Measurements from ENCODE around the gene PDX1. TPM values are rescaled to one million over a fixed set of nuclear protein-coding genes. Genes with fewer than 3 reads are reported as not detected.

The PDX1 gene
- total RNA-seq, 2 donors from 2014 or later: 6.5 to 25.1 TPM

DNA sequence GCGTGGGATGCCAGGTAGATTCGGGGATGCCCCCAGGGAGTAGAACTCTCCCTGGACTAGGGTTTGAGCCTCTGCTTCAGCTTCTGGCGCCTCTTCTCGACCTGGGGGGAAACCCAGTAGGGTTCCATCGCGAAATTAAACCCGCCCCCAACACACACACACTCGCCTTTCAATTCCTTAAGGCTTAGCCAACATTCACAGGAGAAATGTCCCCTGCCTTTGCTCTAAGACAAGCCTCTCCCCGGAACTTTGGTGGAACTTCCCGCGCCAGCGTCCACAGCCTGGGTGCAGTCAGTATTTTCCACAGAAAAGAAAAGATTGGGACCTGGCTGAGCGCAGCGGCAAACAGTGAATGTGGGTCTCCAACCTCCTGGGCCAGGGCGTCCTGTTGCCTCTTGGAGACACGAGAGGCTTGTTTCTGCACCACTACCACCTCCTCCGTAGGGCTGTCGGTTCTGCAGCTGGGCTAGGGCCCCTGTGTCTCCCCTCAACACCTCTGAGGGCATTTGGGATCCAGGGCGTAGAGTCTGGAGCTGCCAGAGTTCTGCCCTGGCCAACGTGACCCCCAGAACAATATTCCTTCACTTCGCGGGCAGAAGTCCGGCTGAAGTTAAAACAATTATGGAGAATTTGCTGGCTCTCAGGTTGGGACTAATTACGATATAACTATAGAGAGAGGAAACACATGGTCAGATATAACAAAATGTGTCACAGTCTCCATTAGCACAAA is 3.2 kb downstream of the PDX1 start:
- ATAC-seq (no peak), DNase-seq (peak in 1 of 4 donors; percentile 22)
- intact Hi-C loops (cut with DNase I): no loop called here
- Histone ChIP-seq H3K27ac (peak overlapping the region; percentile 4 to 91 (median 90)), H3K9me3 (no peaks in the 10 kb centered on the region), H3K4me3 (no peak overlapping the region), H3K4me1 (peaks cover 30% of the 10 kb centered on the region), H3K27me3 (no peaks in the 10 kb centered on the region), H3K36me3 (replicated peaks in 1 of 2; ENCODE audit: insufficient read depth in 1 of 2, low read depth in 2 of 2) (no peaks in the 10 kb centered on the region)
- no peak for TF ChIP-seq POLR2A (IDR thresholded peaks at IDR 0.05)
- TF ChIP-seq, protein P1, sequence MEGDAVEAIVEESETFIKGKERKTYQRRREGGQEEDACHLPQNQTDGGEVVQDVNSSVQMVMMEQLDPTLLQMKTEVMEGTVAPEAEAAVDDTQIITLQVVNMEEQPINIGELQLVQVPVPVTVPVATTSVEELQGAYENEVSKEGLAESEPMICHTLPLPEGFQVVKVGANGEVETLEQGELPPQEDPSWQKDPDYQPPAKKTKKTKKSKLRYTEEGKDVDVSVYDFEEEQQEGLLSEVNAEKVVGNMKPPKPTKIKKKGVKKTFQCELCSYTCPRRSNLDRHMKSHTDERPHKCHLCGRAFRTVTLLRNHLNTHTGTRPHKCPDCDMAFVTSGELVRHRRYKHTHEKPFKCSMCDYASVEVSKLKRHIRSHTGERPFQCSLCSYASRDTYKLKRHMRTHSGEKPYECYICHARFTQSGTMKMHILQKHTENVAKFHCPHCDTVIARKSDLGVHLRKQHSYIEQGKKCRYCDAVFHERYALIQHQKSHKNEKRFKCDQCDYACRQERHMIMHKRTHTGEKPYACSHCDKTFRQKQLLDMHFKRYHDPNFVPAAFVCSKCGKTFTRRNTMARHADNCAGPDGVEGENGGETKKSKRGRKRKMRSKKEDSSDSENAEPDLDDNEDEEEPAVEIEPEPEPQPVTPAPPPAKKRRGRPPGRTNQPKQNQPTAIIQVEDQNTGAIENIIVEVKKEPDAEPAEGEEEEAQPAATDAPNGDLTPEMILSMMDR (IDR thresholded peaks at IDR 0.05): no peak
- 53 to 69% methylated on average over 24 of the region's 24 CpGs for WGBS, 2 donors

- Histone ChIP-seq H3K27me3 (no peaks in the 10 kb centered on the region), H3K36me3 (replicated peaks in 1 of 2; ENCODE audit: insufficient read depth in 1 of 2, low read depth in 2 of 2) (no peaks in the 10 kb centered on the region), H3K4me1 (peaks cover 21% of the 10 kb centered on the region), H3K4me3 (no peak overlapping the region), H3K27ac (peak overlapping the region; percentile 50 to 91 (median 90)), H3K9me3 (no peaks in the 10 kb centered on the region)
- WGBS, 2 donors: 35 to 66% methylated on average over 43 to 44 of the region's 48 CpGs
- intact Hi-C loops (cut with DNase I): no loop called here
- ATAC-seq (no peak), DNase-seq (peak in 3 of 4 donors; percentile 36 to 45 (median 44))
- peak in 2 of 3 donors; percentile 14 to 24 for TF ChIP-seq POLR2A (IDR thresholded peaks at IDR 0.05)
- TF ChIP-seq, protein P1 (IDR thresholded peaks at IDR 0.05): no peak
Measured at GRCh38 chr13:27923794-27924528, 4.2 kb downstream of the PDX1 start.

DNA sequence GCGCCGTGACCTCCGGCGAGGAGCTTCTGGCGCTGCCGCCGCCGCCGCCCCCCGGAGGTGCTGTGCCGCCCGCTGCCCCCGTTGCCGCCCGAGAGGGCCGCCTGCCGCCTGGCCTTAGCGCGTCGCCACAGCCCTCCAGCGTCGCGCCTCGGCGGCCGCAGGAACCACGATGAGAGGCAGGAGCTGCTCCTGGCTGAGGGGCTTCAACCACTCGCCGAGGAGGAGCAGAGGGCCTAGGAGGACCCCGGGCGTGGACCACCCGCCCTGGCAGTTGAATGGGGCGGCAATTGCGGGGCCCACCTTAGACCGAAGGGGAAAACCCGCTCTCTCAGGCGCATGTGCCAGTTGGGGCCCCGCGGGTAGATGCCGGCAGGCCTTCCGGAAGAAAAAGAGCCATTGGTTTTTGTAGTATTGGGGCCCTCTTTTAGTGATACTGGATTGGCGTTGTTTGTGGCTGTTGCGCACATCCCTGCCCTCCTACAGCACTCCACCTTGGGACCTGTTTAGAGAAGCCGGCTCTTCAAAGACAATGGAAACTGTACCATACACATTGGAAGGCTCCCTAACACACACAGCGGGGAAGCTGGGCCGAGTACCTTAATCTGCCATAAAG is 4.8 kb downstream of the PDX1 start:
- DNase-seq: no peak
- no peaks in the 10 kb centered on the region for H3K36me3 ChIP-seq (replicated peaks in 1 of 2; ENCODE audit: insufficient read depth in 1 of 2, low read depth in 2 of 2)
- no peak for ATAC-seq
- peak in 1 of 3 donors; percentile 1 for TF ChIP-seq POLR2A (IDR thresholded peaks at IDR 0.05)
- TF ChIP-seq, protein P1 (IDR thresholded peaks at IDR 0.05): no peak
- peak overlapping the region in 3 of 4 donors; percentile 90 to 91 (median 90) for H3K27ac ChIP-seq
- no peaks in the 10 kb centered on the region for H3K27me3 ChIP-seq
- peaks cover 16% of the 10 kb centered on the region for H3K4me1 ChIP-seq
- intact Hi-C loops (cut with DNase I): no loop called here
- WGBS, 2 donors: 27 to 73% methylated on average over 10 to 46 of the region's 46 CpGs
- H3K9me3 ChIP-seq: no peaks in the 10 kb centered on the region
- no peak overlapping the region for H3K4me3 ChIP-seq

DNA sequence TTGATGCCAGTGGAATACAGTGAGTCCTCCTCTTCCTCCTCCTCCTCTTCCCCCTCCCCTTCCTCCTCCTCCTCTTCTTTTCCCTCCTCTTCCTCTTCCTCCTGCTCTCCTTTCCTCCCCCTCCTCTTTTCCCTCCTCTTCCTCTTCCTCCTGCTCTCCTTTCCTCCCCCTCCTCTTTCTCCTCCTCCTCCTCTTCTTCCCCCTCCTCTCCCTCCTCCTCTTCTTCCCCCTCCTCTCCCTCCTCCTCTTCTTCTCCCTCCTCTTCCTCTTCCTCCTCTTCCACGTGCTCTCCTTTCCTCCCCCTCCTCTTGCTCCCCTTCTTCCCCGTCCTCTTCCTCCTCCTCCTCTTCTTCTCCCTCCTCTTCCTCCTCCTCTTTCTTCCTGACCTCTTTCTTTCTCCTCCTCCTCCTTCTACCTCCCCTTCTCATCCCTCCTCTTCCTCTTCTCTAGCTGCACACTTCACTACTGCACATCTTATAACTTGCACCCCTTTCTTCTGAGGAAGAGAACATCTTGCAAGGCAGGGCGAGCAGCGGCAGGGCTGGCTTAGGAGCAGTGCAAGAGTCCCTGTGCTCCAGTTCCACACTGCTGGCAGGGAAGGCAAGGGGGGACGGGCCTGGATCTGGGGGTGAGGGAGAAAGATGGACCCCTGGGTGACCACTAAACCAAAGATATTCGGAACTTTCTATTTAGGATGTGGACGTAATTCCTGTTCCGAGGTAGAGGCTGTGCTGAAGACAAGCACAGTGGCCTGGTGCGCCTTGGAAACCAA is 5.6 kb downstream of the PDX1 start:
- Histone ChIP-seq H3K36me3 (replicated peaks in 1 of 2; ENCODE audit: insufficient read depth in 1 of 2, low read depth in 2 of 2) (no peaks in the 10 kb centered on the region), H3K4me3 (no peak overlapping the region), H3K27me3 (no peaks in the 10 kb centered on the region), H3K9me3 (no peaks in the 10 kb centered on the region), H3K4me1 (peaks cover 16% of the 10 kb centered on the region), H3K27ac (peak overlapping the region in 3 of 4 donors; percentile 90 to 91 (median 90))
- TF ChIP-seq, protein P1 (IDR thresholded peaks at IDR 0.05): no peak
- no peak for TF ChIP-seq POLR2A (IDR thresholded peaks at IDR 0.05)
- intact Hi-C loops (cut with DNase I): no loop called here
- DNase-seq: no peak
- WGBS, 2 donors: 48 to 62% methylated on average over 9 of the region's 9 CpGs
- ATAC-seq: no peak
